ENCODE results near the gene DCLRE1C. TPM values are rescaled to one million over a fixed set of nuclear protein-coding genes. Genes with fewer than 3 reads are reported as not detected.

The DCLRE1C gene
- total and polyA plus RNA-seq, 2 donors (not counting 3 experiments of a cell fraction or from before 2014, with no cell fraction given), result 2.1 to 15.8 TPM

DNA sequence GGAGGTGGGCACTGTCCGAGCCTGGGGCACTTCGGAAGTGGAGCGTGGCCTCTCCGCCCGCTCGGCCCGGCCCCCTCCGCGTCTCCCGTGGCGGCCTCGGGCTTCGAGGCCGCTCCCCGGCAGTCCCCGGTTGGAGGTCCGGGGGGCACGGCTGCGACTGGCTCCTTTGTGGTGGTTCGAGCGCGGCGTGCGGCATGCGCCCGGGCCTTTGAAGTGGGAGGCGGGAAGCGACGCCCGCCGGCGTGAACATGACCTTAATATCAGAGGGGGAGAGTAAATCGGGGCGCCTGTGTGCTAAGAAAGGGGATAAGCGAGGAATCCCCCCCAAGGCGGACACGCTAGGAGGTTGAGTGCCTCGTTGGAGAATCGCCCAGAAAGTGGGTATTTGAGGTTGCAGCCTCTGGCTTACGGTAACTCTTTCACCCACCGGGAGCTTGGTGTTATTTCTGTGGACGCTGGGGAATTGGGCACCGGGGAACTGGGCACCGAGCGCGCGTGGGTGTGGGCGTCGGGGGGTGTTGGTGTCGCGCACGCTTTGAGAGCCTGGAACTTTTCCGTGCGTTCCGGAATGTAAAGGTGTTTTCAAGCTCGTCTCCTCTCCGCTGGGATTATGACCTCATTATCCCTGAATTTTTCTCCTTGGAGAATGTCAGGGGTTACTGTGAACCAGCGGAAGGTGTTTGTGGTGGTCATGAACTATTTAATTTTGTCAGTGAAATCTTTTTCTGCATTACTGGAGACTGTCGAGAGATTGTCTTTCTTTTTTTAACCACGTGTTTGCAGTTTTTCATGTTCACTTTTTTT lies 74.6 kb downstream of the DCLRE1C start:
- no peak for DNase-seq (ENCODE audit: low read depth, low spot score)
- Histone ChIP-seq H3K4me1 (ENCODE audit: control insufficient read depth, extremely low read depth, insufficient read depth, low read length) (peaks cover 20% of the 10 kb centered on the region), H3K79me2 (ENCODE audit: control insufficient read depth, insufficient read depth, low read length) (peaks cover 62% of the 10 kb centered on the region), H3K27me3 (ENCODE audit: control insufficient read depth in 2 of 2, insufficient read depth in 2 of 2, low read length in 2 of 2) (no peaks in the 10 kb centered on the region), H3K27ac (ENCODE audit: insufficient read depth, low read depth, low read length) (peak overlapping the region; percentile 69), H4K20me1 (replicated peaks; ENCODE audit: control insufficient read depth, extremely low read depth, insufficient read depth, low read length) (no peaks in the 10 kb centered on the region), H3K36me3 (ENCODE audit: control insufficient read depth in 2 of 2, extremely low read depth in 1 of 2, insufficient read depth in 2 of 2, low read length in 2 of 2) (no peaks in the 10 kb centered on the region), H3K4me3 (replicated peaks in 1 of 3; ENCODE audit: insufficient read depth in 1 of 3, low read depth in 1 of 3, low read length in 3 of 3) (peak overlapping the region; percentile 88 to 97 (median 90)), H3K9me1 (replicated peaks; ENCODE audit: control insufficient read depth, extremely low read depth, insufficient read depth, low read length) (no peaks in the 10 kb centered on the region), H3K9me3 (replicated peaks; ENCODE audit: control insufficient read depth, insufficient read depth, low read length) (no peaks in the 10 kb centered on the region), H3K4me2 (ENCODE audit: insufficient read depth, low read length) (peak overlapping the region; percentile 93), H3K9ac (replicated peaks; ENCODE audit: extremely low read depth, insufficient read depth, low read length) (peak overlapping the region; percentile 77), H2AFZ (ENCODE audit: low read depth, low read length) (peak overlapping the region; percentile 85)
- POLR2A ChIA-PET, result interaction anchor here (1.7 kb wide), 1 partner anchor 42 kb away, joined by 8 read pairs; the partner anchor contains the start of genes CDNF, HSPA14 and MSANTD7
- dilution Hi-C loops (cut with MboI; ENCODE audit: extremely low pct_ligation_motif_present, low sequenced_read_pairs) (no loop called here), intact Hi-C loops (cut with micrococcal nuclease) (loop anchor here (2.0 to 10.0 kb wide), 3 partner anchors 79 to 205 kb away; partner anchors contain the start of genes ACBD7 and MEIG1)
- TF ChIP-seq, protein P1, sequence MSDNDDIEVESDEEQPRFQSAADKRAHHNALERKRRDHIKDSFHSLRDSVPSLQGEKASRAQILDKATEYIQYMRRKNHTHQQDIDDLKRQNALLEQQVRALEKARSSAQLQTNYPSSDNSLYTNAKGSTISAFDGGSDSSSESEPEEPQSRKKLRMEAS (IDR thresholded peaks at IDR 0.05; ENCODE audit: insufficient read depth, insufficient read length), result no peak
- no peak for TF ChIP-seq POLR2A (IDR thresholded peaks at IDR 0.05; ENCODE audit: low read depth, low read length)
- no peak for TF ChIP-seq CTCF (IDR thresholded peaks at IDR 0.05; ENCODE audit: extremely low read depth in 1 of 2, insufficient read depth in 1 of 2, low read depth in 1 of 2, low read length in 2 of 2)
- no peak for TF ChIP-seq JUN (IDR thresholded peaks at IDR 0.05; ENCODE audit: borderline replicate concordance, insufficient read depth, insufficient read length, low read depth)
- TF ChIP-seq MYC (IDR thresholded peaks at IDR 0.05; ENCODE audit: low read depth, low read length), result no peak
- no TSS peak for BruUV-seq (replicated peaks)
- FAIRE-seq, result no peak
- CTCF ChIA-PET, result interaction anchor here (0.8 to 2.7 kb wide), 5 partner anchors 9 to 74 kb away, joined by 3 to 16 read pairs (median 5); partner anchors contain the start of genes CDNF, DCLRE1C, HSPA14 and MSANTD7

Measured in endothelial cell of umbilical vein (primary cell).